ENCODE results near the gene CCR9. TPM values are rescaled to one million over a fixed set of nuclear protein-coding genes. Genes with fewer than 3 reads are reported as not detected.

CCR9 gene
- total and polyA plus RNA-seq, 2 donors (not counting 1 experiment from before 2014, with no cell fraction given): not detected

DNA sequence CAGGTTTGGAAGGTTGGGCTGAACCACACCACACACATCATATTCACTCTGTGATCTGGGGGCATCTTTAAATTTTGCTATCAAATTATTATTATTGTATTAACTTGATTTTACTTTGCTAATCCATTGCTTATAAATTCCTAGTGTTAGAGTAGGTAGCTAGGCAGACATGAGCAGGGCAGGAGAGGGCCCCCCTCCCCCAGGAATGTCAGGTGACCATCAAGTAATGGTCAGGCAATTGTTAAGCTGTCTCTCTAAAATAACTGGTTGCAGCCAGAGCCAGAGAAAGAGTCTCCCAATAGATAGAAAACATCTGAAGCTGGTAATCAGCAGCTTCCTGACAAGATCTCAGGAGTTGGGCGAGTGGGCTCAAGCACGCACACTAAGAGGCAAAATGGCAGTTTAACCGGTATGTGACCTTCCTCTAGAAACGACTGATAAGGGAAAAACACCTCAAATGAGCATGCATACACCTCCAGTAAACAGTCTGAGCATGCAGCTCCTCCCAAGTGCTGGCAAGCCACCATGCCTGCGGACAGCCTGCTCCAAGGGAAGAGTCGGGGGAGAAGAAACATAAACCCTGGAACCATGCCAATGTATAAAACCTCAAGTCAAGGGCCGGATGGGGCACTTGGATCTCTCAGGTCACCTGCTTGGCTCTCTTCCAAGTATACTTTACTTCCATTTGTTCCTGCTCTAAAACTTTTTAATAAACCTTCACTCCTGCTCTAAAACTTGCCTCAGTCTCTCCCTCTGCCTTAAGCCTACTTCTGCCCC is 53.8 kb downstream of the CCR9 start:
- H3K27me3 ChIP-seq (ENCODE audit: control insufficient read depth, insufficient read depth, low read length): no peaks in the 10 kb centered on the region
- H3K9me3 ChIP-seq (ENCODE audit: control insufficient read depth, insufficient read depth, low read depth, low read length): no peaks in the 10 kb centered on the region
- H3K4me3 ChIP-seq (replicated peaks in 1 of 4; ENCODE audit: control extremely low read depth in 1 of 4, insufficient read depth in 1 of 4, low read depth in 3 of 4, low read length in 4 of 4): no peak overlapping the region
- no peaks in the 10 kb centered on the region for H3K79me2 ChIP-seq (ENCODE audit: control insufficient read depth, insufficient read depth, low read length)
- no peak for DNase-seq (ENCODE audit: low read depth in 2 of 2)
- no peaks in the 10 kb centered on the region for H4K20me1 ChIP-seq (ENCODE audit: control insufficient read depth, extremely low read depth, insufficient read depth, low read length)
- no peak overlapping the region for H3K9ac ChIP-seq (ENCODE audit: insufficient read depth, low read length)
- H2AFZ ChIP-seq (ENCODE audit: low read length): no peak overlapping the region
- no peak overlapping the region for H3K4me2 ChIP-seq (ENCODE audit: extremely low read depth, insufficient read depth, low read length)
- H3K4me1 ChIP-seq (ENCODE audit: control insufficient read depth, extremely low read depth, insufficient read depth, low read length): no peaks in the 10 kb centered on the region
- peaks cover 10% of the 10 kb centered on the region for H3K36me3 ChIP-seq (ENCODE audit: control insufficient read depth, insufficient read depth, low read length)
- TF ChIP-seq EZH2 (IDR thresholded peaks at IDR 0.05; ENCODE audit: low read length, missing control alignments): no peak
- TF ChIP-seq, protein P1, sequence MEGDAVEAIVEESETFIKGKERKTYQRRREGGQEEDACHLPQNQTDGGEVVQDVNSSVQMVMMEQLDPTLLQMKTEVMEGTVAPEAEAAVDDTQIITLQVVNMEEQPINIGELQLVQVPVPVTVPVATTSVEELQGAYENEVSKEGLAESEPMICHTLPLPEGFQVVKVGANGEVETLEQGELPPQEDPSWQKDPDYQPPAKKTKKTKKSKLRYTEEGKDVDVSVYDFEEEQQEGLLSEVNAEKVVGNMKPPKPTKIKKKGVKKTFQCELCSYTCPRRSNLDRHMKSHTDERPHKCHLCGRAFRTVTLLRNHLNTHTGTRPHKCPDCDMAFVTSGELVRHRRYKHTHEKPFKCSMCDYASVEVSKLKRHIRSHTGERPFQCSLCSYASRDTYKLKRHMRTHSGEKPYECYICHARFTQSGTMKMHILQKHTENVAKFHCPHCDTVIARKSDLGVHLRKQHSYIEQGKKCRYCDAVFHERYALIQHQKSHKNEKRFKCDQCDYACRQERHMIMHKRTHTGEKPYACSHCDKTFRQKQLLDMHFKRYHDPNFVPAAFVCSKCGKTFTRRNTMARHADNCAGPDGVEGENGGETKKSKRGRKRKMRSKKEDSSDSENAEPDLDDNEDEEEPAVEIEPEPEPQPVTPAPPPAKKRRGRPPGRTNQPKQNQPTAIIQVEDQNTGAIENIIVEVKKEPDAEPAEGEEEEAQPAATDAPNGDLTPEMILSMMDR (conservative IDR thresholded peaks at IDR 0.05 in 1 of 2, IDR thresholded peaks at IDR 0.05 in 1 of 2; ENCODE audit: low read depth in 1 of 2, low read length in 2 of 2): no peak
- no peak overlapping the region for H3K27ac ChIP-seq (ENCODE audit: insufficient read depth, low read length)

GRCh38 chr3:45940781-45941365 is 54.5 kb downstream of the CCR9 start:
- Histone ChIP-seq H3K79me2 (ENCODE audit: control insufficient read depth, insufficient read depth, low read length) (no peaks in the 10 kb centered on the region), H3K9me3 (ENCODE audit: control insufficient read depth, insufficient read depth, low read depth, low read length) (no peaks in the 10 kb centered on the region), H3K4me3 (replicated peaks in 1 of 4; ENCODE audit: control extremely low read depth in 1 of 4, insufficient read depth in 1 of 4, low read depth in 3 of 4, low read length in 4 of 4) (no peak overlapping the region), H3K27ac (ENCODE audit: insufficient read depth, low read length) (no peak overlapping the region), H3K36me3 (ENCODE audit: control insufficient read depth, insufficient read depth, low read length) (peaks cover 9% of the 10 kb centered on the region), H3K4me1 (ENCODE audit: control insufficient read depth, extremely low read depth, insufficient read depth, low read length) (no peaks in the 10 kb centered on the region), H2AFZ (ENCODE audit: low read length) (no peak overlapping the region), H4K20me1 (ENCODE audit: control insufficient read depth, extremely low read depth, insufficient read depth, low read length) (no peaks in the 10 kb centered on the region), H3K9ac (ENCODE audit: insufficient read depth, low read length) (no peak overlapping the region), H3K27me3 (ENCODE audit: control insufficient read depth, insufficient read depth, low read length) (no peaks in the 10 kb centered on the region), H3K4me2 (ENCODE audit: extremely low read depth, insufficient read depth, low read length) (no peak overlapping the region)
- no peak for TF ChIP-seq EZH2 (IDR thresholded peaks at IDR 0.05; ENCODE audit: low read length, missing control alignments)
- TF ChIP-seq, protein P1 (conservative IDR thresholded peaks at IDR 0.05 in 1 of 2, IDR thresholded peaks at IDR 0.05 in 1 of 2; ENCODE audit: low read depth in 1 of 2, low read length in 2 of 2): no peak
- DNase-seq (ENCODE audit: low read depth in 2 of 2): no peak

GRCh38 chr3:45942051-45942825 is 55.9 kb downstream of the CCR9 start:
- Histone ChIP-seq H3K79me2 (ENCODE audit: control insufficient read depth, insufficient read depth, low read length) (no peaks in the 10 kb centered on the region), H3K4me3 (replicated peaks in 1 of 4; ENCODE audit: control extremely low read depth in 1 of 4, insufficient read depth in 1 of 4, low read depth in 3 of 4, low read length in 4 of 4) (no peak overlapping the region), H2AFZ (ENCODE audit: low read length) (no peak overlapping the region), H3K27ac (ENCODE audit: insufficient read depth, low read length) (no peak overlapping the region), H3K9me3 (ENCODE audit: control insufficient read depth, insufficient read depth, low read depth, low read length) (no peaks in the 10 kb centered on the region), H3K9ac (ENCODE audit: insufficient read depth, low read length) (no peak overlapping the region), H3K4me2 (ENCODE audit: extremely low read depth, insufficient read depth, low read length) (no peak overlapping the region), H3K4me1 (ENCODE audit: control insufficient read depth, extremely low read depth, insufficient read depth, low read length) (no peaks in the 10 kb centered on the region), H3K27me3 (ENCODE audit: control insufficient read depth, insufficient read depth, low read length) (no peaks in the 10 kb centered on the region), H3K36me3 (ENCODE audit: control insufficient read depth, insufficient read depth, low read length) (peaks cover 8% of the 10 kb centered on the region), H4K20me1 (ENCODE audit: control insufficient read depth, extremely low read depth, insufficient read depth, low read length) (no peaks in the 10 kb centered on the region)
- no peak for DNase-seq (ENCODE audit: low read depth in 2 of 2)
- TF ChIP-seq EZH2 (IDR thresholded peaks at IDR 0.05; ENCODE audit: low read length, missing control alignments): no peak
- TF ChIP-seq, protein P1 (conservative IDR thresholded peaks at IDR 0.05 in 1 of 2, IDR thresholded peaks at IDR 0.05 in 1 of 2; ENCODE audit: low read depth in 1 of 2, low read length in 2 of 2): no peak

Data from fibroblast of lung (primary cell).